Endodermal cell (in vitro differentiated cells): ENCODE results near the gene NAV2. TPM values are rescaled to one million over a fixed set of nuclear protein-coding genes. Genes with fewer than 3 reads are reported as not detected.

ENCODE experiments used
- DNase-seq: peaks from one replicate; pipeline ENCODE4 v3.0.0-alpha.2; 2017
- H3K27ac ChIP-seq: 2 replicates; pipeline ENCODE4 v1.5.1; 2013; ENCODE audit warnings: mild to moderate bottlenecking, low read depth, low read length, moderate library complexity
- H3K27me3 ChIP-seq: 2 replicates; pipeline ENCODE4 v1.6.1; 2013; ENCODE audit warnings: mild to moderate bottlenecking, low read length, moderate library complexity; ENCODE audit not compliant: insufficient read depth, control insufficient read depth, poor library complexity, severe bottlenecking
- H3K36me3 ChIP-seq: 2 replicates; pipeline ENCODE4 v1.7.0; 2013; ENCODE audit warnings: mild to moderate bottlenecking, low read length, moderate library complexity; ENCODE audit not compliant: control insufficient read depth, insufficient read depth
- H3K4me1 ChIP-seq: one replicate; pipeline ENCODE4 v1.7.0; 2013; ENCODE audit warnings: low read length; ENCODE audit not compliant: control insufficient read depth, insufficient read depth
- H3K4me3 ChIP-seq: 2 replicates; pipeline ENCODE4 v1.5.1; 2013; ENCODE audit warnings: mild to moderate bottlenecking, low read length, moderate library complexity
- H3K9ac ChIP-seq: 2 replicates; pipeline ENCODE4 v1.6.1; 2013; ENCODE audit warnings: mild to moderate bottlenecking, low read length, moderate library complexity; ENCODE audit not compliant: poor library complexity, severe bottlenecking; ENCODE audit errors: extremely low read depth
- H3K9me3 ChIP-seq: 2 replicates; pipeline ENCODE4 v1.6.1; 2013; ENCODE audit warnings: mild to moderate bottlenecking, low read length, moderate library complexity; ENCODE audit not compliant: control insufficient read depth
- H3K27ac Mint-ChIP-seq: 2 replicates; pipeline ENCODE4 v1.8.0; 2020; ENCODE audit warnings: mixed read lengths
- H3K27me3 Mint-ChIP-seq: 2 replicates; pipeline ENCODE4 v1.8.0; 2021; ENCODE audit warnings: mild to moderate bottlenecking, mixed read lengths; ENCODE audit not compliant: insufficient read depth
- H3K36me3 Mint-ChIP-seq: 2 replicates; pipeline ENCODE4 v1.8.0; 2020; ENCODE audit warnings: low read depth, mixed read lengths
- H3K4me1 Mint-ChIP-seq: 2 replicates; pipeline ENCODE4 v1.8.0; 2020; ENCODE audit warnings: mixed read lengths
- H3K4me3 Mint-ChIP-seq: 2 replicates; pipeline ENCODE4 v1.8.0; 2020; ENCODE audit warnings: mild to moderate bottlenecking, moderate library complexity, mixed read lengths
- H3K9me3 Mint-ChIP-seq: 2 replicates; pipeline ENCODE4 v1.8.0; 2020; ENCODE audit warnings: mild to moderate bottlenecking, mixed read lengths
- WGBS, 2 experiments: methylation state at CpG; one replicate each; pipeline versions ENCODE4 v1.1.5 to v1.1.7; 2013; ENCODE audit warnings: missing lambda C conversion rate in 2 of 2, mixed read lengths in 1 of 2; ENCODE audit not compliant: insufficient coverage in 1 of 2, insufficient read length in 1 of 2; 5-methylcytosine and 5-hydroxymethylcytosine counted together
- total RNA-seq, 2 donors: library from RNA; stranded (reverse); fragmentation: NEBNext Ultra II Directional in 1 of 2; extraction: Animal tissue kit (Norgen Biotek cat#: 25700) in 1 of 2; gene quantifications; 2 replicates in 1 of 2; 3 replicates in 1 of 2; pipeline ENCODE4 v1.2.1, GENCODE V29; 2021
- TF ChIP-seq, protein P1 (sequence below): fragments of 200-600 bp; sonication (generic); conservative IDR thresholded peaks from 2 replicates; pipeline ENCODE4 v1.5.0; 2021; ENCODE audit warnings: antibody characterized with exemption, mild to moderate bottlenecking

NAV2 gene
- total RNA-seq, 2 donors from 2014 or later = 37.1 to 42.4 TPM

DNA sequence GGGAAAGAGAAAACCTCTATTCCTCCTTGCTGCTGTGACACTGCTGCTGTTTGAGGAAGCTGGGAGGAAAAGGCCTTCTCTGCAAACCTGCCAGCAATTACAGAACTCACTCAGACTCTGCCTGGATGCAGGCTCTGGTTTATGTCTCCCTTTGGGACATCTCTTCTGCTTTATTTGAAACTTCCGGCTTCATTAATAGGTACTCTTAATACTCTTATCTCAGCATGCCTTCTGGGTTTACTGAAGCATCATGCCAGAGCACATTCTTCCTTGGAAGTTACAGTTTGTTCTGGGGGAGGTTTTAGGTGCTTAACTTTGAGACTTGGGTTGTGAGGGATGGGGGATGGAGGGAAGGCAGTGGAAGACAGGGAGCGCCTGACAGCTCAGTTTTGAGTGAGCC is 79.9 kb downstream of the NAV2 start:
- H3K36me3 Mint-ChIP-seq = no peaks in the 10 kb centered on the region
- WGBS, 2 experiments = 75 to 100% methylated on average over 1 to 2 of the region's 2 CpGs
- DNase-seq = no peak
- Histone ChIP-seq H3K9ac (no peak overlapping the region), H3K27ac (no peak overlapping the region), H3K4me1 (no peaks in the 10 kb centered on the region), H3K36me3 (no peaks in the 10 kb centered on the region), H3K27me3 (no peaks in the 10 kb centered on the region), H3K4me3 (no peak overlapping the region), H3K9me3 (no peaks in the 10 kb centered on the region)
- peaks cover 6% of the 10 kb centered on the region for H3K27me3 Mint-ChIP-seq
- H3K4me3 Mint-ChIP-seq = no peak overlapping the region
- no peaks in the 10 kb centered on the region for H3K9me3 Mint-ChIP-seq
- peaks cover 10% of the 10 kb centered on the region for H3K4me1 Mint-ChIP-seq
- H3K27ac Mint-ChIP-seq = no peak overlapping the region
- TF ChIP-seq, protein P1, sequence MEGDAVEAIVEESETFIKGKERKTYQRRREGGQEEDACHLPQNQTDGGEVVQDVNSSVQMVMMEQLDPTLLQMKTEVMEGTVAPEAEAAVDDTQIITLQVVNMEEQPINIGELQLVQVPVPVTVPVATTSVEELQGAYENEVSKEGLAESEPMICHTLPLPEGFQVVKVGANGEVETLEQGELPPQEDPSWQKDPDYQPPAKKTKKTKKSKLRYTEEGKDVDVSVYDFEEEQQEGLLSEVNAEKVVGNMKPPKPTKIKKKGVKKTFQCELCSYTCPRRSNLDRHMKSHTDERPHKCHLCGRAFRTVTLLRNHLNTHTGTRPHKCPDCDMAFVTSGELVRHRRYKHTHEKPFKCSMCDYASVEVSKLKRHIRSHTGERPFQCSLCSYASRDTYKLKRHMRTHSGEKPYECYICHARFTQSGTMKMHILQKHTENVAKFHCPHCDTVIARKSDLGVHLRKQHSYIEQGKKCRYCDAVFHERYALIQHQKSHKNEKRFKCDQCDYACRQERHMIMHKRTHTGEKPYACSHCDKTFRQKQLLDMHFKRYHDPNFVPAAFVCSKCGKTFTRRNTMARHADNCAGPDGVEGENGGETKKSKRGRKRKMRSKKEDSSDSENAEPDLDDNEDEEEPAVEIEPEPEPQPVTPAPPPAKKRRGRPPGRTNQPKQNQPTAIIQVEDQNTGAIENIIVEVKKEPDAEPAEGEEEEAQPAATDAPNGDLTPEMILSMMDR = no peak

DNA sequence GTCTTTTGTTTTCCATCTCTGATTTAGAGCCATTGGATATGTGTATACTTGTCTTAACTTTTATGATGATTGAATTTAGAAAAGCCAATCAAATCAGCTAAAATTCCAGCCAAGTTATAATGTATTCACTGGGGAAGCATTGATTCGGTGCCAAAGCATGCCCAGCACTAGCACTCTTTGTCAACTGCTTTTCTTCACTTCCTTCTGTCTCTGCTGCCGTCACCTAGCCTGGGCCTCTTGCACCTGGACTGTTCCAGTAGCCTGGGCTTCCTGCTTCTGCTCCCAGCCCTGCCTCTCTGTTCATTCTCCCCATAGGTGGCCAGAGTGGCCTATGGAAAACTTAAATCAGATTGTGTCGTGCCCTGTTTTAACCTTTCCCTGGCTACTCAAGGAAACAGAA is 80.7 kb downstream of the NAV2 start:
- Mint-ChIP-seq H3K4me3 (no peak overlapping the region), H3K4me1 (peaks cover 10% of the 10 kb centered on the region), H3K27me3 (peaks cover 2% of the 10 kb centered on the region), H3K9me3 (no peaks in the 10 kb centered on the region), H3K36me3 (no peaks in the 10 kb centered on the region), H3K27ac (no peak overlapping the region)
- TF ChIP-seq, protein P1 = no peak
- Histone ChIP-seq H3K9me3 (no peaks in the 10 kb centered on the region), H3K27me3 (no peaks in the 10 kb centered on the region), H3K9ac (no peak overlapping the region), H3K4me1 (no peaks in the 10 kb centered on the region), H3K4me3 (no peak overlapping the region), H3K36me3 (no peaks in the 10 kb centered on the region), H3K27ac (no peak overlapping the region)
- WGBS, 2 experiments = 76 to 83% methylated on average over 3 of the region's 3 CpGs
- no peak for DNase-seq

DNA sequence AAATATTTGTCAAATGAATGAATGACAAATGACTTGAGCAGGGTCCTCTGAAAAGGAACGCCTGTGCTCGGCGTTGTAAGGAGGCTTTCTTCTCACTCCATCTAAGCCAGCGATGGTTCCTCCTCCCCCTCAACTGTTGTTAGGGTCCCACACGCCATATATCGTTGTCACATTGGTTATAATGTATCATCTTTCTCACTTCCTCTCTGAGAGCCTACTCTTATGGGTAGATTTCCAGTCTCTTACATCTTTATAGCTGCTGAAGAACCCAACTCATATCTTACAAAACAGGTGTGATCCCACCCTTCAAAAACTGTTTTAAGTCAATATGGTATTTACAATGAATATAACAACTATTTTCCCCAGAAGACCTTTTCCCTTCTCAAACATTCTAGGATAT is 81.5 kb downstream of the NAV2 start:
- H3K9me3 Mint-ChIP-seq = no peaks in the 10 kb centered on the region
- Histone ChIP-seq H3K4me3 (no peak overlapping the region), H3K9me3 (no peaks in the 10 kb centered on the region), H3K9ac (no peak overlapping the region), H3K36me3 (no peaks in the 10 kb centered on the region), H3K27ac (no peak overlapping the region), H3K27me3 (no peaks in the 10 kb centered on the region), H3K4me1 (no peaks in the 10 kb centered on the region)
- H3K27ac Mint-ChIP-seq = no peak overlapping the region
- peaks cover 10% of the 10 kb centered on the region for H3K4me1 Mint-ChIP-seq
- TF ChIP-seq, protein P1 = no peak
- no peaks in the 10 kb centered on the region for H3K36me3 Mint-ChIP-seq
- H3K27me3 Mint-ChIP-seq = no peaks in the 10 kb centered on the region
- DNase-seq = peak; percentile 21
- WGBS, 2 experiments = 89 to 94% methylated on average over 6 of the region's 6 CpGs
- no peak overlapping the region for H3K4me3 Mint-ChIP-seq
